Gastroesophageal sphincter (tissue), 3 donors: ENCODE data around the gene STAT5A.

ENCODE experiments used
- CTCF ChIP-seq, 4 experiments: fragments of 200-600 bp in 2 of 4; fragments of 450-650 bp in 2 of 4; sonication (generic) in 1 of 4; IDR thresholded peaks; one replicate each; pipeline ENCODE4 v1.5.1; 2017 to 2019; ENCODE audit warnings: antibody characterized with exemption in 4 of 4, mild to moderate bottlenecking in 2 of 4, moderate library complexity in 2 of 4
- POLR2AphosphoS5 ChIP-seq: sonication (generic); formaldehyde crosslinking; IDR thresholded peaks from one replicate; pipeline ENCODE4 v1.6.1; 2017; ENCODE audit warnings: antibody characterized with exemption

- TF ChIP-seq CTCF (IDR thresholded peaks at IDR 0.05) (no peak), POLR2AphosphoS5 (no peak)
Observed at GRCh38 chr17:42312035-42312284, 23.7 kb downstream of the STAT5A start.
